OCI-LY1 (cell line): Measurements from ENCODE around the gene FZD7.

ENCODE experiments used
- H2AFZ ChIP-seq: fragments of 200-600 bp; sonication (generic), shearing (Covaris generic); 2 replicates; pipeline ENCODE4 v1.6.0; 2014; ENCODE audit warnings: antibody characterized with exemption, mild to moderate bottlenecking, low read length
- H3F3A ChIP-seq: fragments of 200-600 bp; sonication (generic), shearing (Covaris generic); 2 replicates; pipeline ENCODE4 v1.6.0; 2014; ENCODE audit warnings: mild to moderate bottlenecking, antibody characterized with exemption, low read length, moderate library complexity; ENCODE audit not compliant: insufficient read depth
- H3K27ac ChIP-seq: fragments of 200-600 bp; sonication (generic); 2 replicates; pipeline ENCODE4 v1.5.1; 2014; ENCODE audit warnings: low read length, mixed run types, mild to moderate bottlenecking, low read depth; ENCODE audit not compliant: poor library complexity, severe bottlenecking
- H3K27me3 ChIP-seq: fragments of 200-600 bp; sonication (generic); 2 replicates; pipeline ENCODE4 v1.6.0; 2014; ENCODE audit warnings: antibody characterized with exemption, mild to moderate bottlenecking, low read length, moderate library complexity; ENCODE audit not compliant: insufficient read depth
- H3K36me3 ChIP-seq: fragments of 200-600 bp; sonication (generic); 2 replicates; pipeline ENCODE4 v1.6.1; 2014; ENCODE audit warnings: mild to moderate bottlenecking, antibody characterized with exemption, low read length, moderate library complexity, mixed read lengths; ENCODE audit not compliant: insufficient read depth
- H3K4me1 ChIP-seq: fragments of 200-600 bp; sonication (generic); 2 replicates; pipeline ENCODE4 v1.5.1; 2014; ENCODE audit warnings: mild to moderate bottlenecking, low read length, moderate library complexity; ENCODE audit not compliant: insufficient read depth, severe bottlenecking
- H3K4me2 ChIP-seq: fragments of 200-600 bp; sonication (generic), shearing (Covaris generic); 2 replicates; pipeline ENCODE4 v1.6.1; 2014; ENCODE audit warnings: low read length
- H3K4me3 ChIP-seq: fragments of 200-600 bp; sonication (generic); 2 replicates; pipeline ENCODE4 v1.5.1; 2014; ENCODE audit warnings: low read length, low read depth, mild to moderate bottlenecking, mixed read lengths; ENCODE audit not compliant: poor library complexity, severe bottlenecking
- H3K79me2 ChIP-seq: fragments of 200-600 bp; shearing (Covaris generic); 2 replicates; pipeline ENCODE4 v1.6.1; 2016; ENCODE audit warnings: mixed run types, low read length, mixed read lengths; ENCODE audit not compliant: insufficient read depth
- H3K9ac ChIP-seq: fragments of 200-600 bp; sonication (generic), shearing (Covaris generic); 2 replicates; pipeline ENCODE4 v1.6.1; 2014; ENCODE audit warnings: mild to moderate bottlenecking, low read length, mixed read lengths
- H3K9me2 ChIP-seq: fragments of 200-600 bp; sonication (generic), shearing (Covaris generic); 2 replicates; pipeline ENCODE4 v1.6.1; 2014; ENCODE audit warnings: low read depth, mild to moderate bottlenecking, low read length, mixed read lengths
- H3K9me3 ChIP-seq: fragments of 200-600 bp; shearing (Covaris generic); 2 replicates; pipeline ENCODE4 v1.6.1; 2014; ENCODE audit warnings: low read length, mixed read lengths
- H4K20me1 ChIP-seq: fragments of 200-600 bp; sonication (generic), shearing (Covaris generic); 2 replicates; pipeline ENCODE4 v1.6.0; 2016; ENCODE audit warnings: mild to moderate bottlenecking, low read length; ENCODE audit not compliant: insufficient read depth
- EZH2 ChIP-seq: fragments of 200-600 bp; sonication (generic), shearing (Covaris generic); IDR thresholded peaks from 2 replicates; pipeline ENCODE4 v1.8.0; 2017; ENCODE audit warnings: borderline replicate concordance, mixed run types, mild to moderate bottlenecking, antibody characterized with exemption, low read length, moderate library complexity, mixed read lengths
- TF ChIP-seq, protein P1 (sequence below): fragments of 200-600 bp; sonication (generic), shearing (Covaris generic); IDR thresholded peaks from 2 replicates; pipeline ENCODE4 v1.5.1; 2017; ENCODE audit warnings: mild to moderate bottlenecking, antibody characterized with exemption, low read length, moderate library complexity, mixed read lengths

The FZD7 gene

DNA sequence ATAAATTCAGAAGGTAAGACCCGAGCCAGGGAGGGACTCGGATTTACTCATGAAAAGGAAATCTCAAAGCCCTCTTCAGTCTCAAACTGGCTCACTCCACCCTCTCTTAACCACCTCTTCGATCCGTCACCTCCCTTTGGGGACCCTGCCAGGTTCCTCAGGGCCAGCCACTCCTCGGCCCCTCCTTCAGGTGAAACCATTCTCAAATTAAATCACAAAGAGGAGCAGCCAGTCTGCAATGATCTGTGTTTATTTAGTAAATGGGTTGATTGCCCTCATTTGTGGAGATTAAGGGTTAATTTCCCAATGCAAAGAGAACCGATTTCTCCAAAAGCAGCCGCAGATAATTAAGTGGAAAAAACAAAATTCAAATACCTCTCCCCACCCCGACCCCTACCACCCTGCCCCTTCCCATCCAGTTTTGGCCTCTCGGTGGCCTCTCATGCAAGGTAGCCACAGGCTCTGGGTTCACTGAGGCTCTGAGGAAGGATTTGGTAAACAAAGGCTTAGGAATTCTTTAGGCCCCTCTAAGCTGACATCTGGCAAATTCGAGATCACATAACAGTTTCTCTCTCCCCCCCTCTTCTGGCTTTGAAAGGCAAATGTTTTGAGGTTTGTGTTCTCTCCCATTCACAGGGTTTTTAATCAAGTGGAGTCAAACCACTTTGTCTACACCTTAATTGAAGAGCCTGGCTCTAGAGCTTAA, 10.3 kb upstream of the FZD7 start:
- Histone ChIP-seq H3K4me3 (no peak overlapping the region), H3K4me1 (no peaks in the 10 kb centered on the region), H3K27me3 (no peaks in the 10 kb centered on the region; the same call in 1 of the 2 replicates), H3K27ac (no peak overlapping the region), H3K36me3 (no peaks in the 10 kb centered on the region), H3K9me2 (no peaks in the 10 kb centered on the region), H3K9ac (no peak overlapping the region), H3K4me2 (no peak overlapping the region), H4K20me1 (no peaks in the 10 kb centered on the region), H3F3A (no peaks in the 10 kb centered on the region), H3K79me2 (no peaks in the 10 kb centered on the region), H3K9me3 (no peaks in the 10 kb centered on the region), H2AFZ (no peak overlapping the region)
- TF ChIP-seq EZH2 = no peak
- TF ChIP-seq, protein P1, sequence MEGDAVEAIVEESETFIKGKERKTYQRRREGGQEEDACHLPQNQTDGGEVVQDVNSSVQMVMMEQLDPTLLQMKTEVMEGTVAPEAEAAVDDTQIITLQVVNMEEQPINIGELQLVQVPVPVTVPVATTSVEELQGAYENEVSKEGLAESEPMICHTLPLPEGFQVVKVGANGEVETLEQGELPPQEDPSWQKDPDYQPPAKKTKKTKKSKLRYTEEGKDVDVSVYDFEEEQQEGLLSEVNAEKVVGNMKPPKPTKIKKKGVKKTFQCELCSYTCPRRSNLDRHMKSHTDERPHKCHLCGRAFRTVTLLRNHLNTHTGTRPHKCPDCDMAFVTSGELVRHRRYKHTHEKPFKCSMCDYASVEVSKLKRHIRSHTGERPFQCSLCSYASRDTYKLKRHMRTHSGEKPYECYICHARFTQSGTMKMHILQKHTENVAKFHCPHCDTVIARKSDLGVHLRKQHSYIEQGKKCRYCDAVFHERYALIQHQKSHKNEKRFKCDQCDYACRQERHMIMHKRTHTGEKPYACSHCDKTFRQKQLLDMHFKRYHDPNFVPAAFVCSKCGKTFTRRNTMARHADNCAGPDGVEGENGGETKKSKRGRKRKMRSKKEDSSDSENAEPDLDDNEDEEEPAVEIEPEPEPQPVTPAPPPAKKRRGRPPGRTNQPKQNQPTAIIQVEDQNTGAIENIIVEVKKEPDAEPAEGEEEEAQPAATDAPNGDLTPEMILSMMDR = no peak

DNA sequence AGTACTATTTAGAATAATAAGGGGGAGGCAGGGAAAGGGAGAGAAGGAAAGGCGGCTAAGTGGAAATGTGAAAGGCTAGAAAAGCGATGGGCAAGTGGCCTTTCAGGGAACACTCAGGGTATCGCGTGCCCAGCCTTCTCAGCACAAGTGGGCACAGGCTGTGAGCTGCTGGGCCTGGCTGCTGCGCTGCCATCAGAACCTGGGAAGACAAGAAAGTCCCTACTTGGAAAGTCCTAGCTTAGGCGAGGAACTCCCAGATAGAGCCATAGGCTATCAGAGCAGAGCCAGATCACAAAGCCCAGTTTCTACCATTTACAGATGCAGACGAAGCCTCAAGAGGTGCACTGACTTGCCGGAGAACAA, 9.8 kb upstream of the FZD7 start:
- Histone ChIP-seq H3K27me3 (no peaks in the 10 kb centered on the region; the same call in 1 of the 2 replicates), H3K9me2 (no peaks in the 10 kb centered on the region), H2AFZ (no peak overlapping the region), H3K4me3 (no peak overlapping the region), H3K9ac (no peak overlapping the region), H3K4me2 (no peak overlapping the region), H3K9me3 (no peaks in the 10 kb centered on the region), H3K4me1 (no peaks in the 10 kb centered on the region), H3F3A (no peaks in the 10 kb centered on the region), H4K20me1 (no peaks in the 10 kb centered on the region), H3K79me2 (no peaks in the 10 kb centered on the region), H3K27ac (no peak overlapping the region), H3K36me3 (no peaks in the 10 kb centered on the region)
- TF ChIP-seq EZH2 = no peak
- TF ChIP-seq, protein P1 = no peak

DNA sequence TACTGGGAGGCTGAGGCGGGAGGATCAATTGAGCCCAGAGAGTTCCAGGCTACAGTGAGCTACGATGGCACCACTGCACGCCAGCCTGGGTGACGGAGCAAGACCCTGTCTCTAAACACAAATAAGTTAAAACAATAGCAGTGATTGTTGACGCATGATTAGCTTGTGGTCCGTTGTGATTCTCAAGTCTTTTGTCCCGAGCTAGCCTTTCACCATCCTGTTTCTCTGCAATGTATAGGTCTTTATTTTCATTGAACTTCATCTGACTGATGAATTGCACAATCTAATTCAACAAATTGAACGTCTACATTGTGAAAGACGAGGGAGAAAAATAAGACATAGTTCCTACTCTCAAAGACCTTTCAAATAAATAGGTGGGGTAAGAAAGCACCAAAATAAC, 8.8 kb upstream of the FZD7 start:
- H4K20me1 ChIP-seq = no peaks in the 10 kb centered on the region
- no peaks in the 10 kb centered on the region for H3K9me3 ChIP-seq
- H3K9me2 ChIP-seq = no peaks in the 10 kb centered on the region
- no peak for TF ChIP-seq EZH2
- TF ChIP-seq, protein P1 = no peak
- H3K4me3 ChIP-seq = no peak overlapping the region
- H3K4me1 ChIP-seq = no peaks in the 10 kb centered on the region
- H3K79me2 ChIP-seq = no peaks in the 10 kb centered on the region
- no peaks in the 10 kb centered on the region for H3K36me3 ChIP-seq
- H3K4me2 ChIP-seq = no peak overlapping the region
- H3K9ac ChIP-seq = no peak overlapping the region
- no peak overlapping the region for H3K27ac ChIP-seq
- H3K27me3 ChIP-seq = no peaks in the 10 kb centered on the region; the same call in 1 of the 2 replicates
- no peaks in the 10 kb centered on the region for H3F3A ChIP-seq
- no peak overlapping the region for H2AFZ ChIP-seq
